Esophagus (tissue), 2 donors: Measurements from ENCODE around the gene PPM1L. TPM values are rescaled to one million over a fixed set of nuclear protein-coding genes. Genes with fewer than 3 reads are reported as not detected.

Experiments used
- H3K27ac ChIP-seq, 2 donors: one replicate each; pipeline ENCODE4 v1.5.1; 2013; ENCODE audit warnings: low read depth in 2 of 2, mild to moderate bottlenecking in 2 of 2, inconsistent platforms in 1 of 2, low read length in 1 of 2, moderate library complexity in 1 of 2
- H3K27me3 ChIP-seq, 2 donors: one replicate each; pipeline ENCODE4 v1.6.1; 2013; ENCODE audit warnings: low read length in 2 of 2, control low read depth in 1 of 2, mild to moderate bottlenecking in 1 of 2; ENCODE audit not compliant: insufficient read depth in 2 of 2, control insufficient read depth in 1 of 2
- H3K36me3 ChIP-seq, 2 donors: one replicate each; pipeline ENCODE4 v1.6.1; 2013; ENCODE audit warnings: low read length in 1 of 2; ENCODE audit not compliant: control insufficient read depth in 2 of 2, insufficient read depth in 2 of 2
- H3K4me1 ChIP-seq, 2 donors: one replicate each; pipeline ENCODE4 v1.6.1; 2013; ENCODE audit warnings: low read length in 1 of 2; ENCODE audit not compliant: control insufficient read depth in 2 of 2, insufficient read depth in 2 of 2
- H3K4me3 ChIP-seq, 2 donors: one replicate each; pipeline ENCODE4 v1.5.1; 2013; ENCODE audit warnings: low read length in 2 of 2, mild to moderate bottlenecking in 2 of 2, low read depth in 1 of 2, moderate library complexity in 1 of 2
- H3K9me3 ChIP-seq, 2 donors: one replicate each; pipeline ENCODE4 v1.6.1; 2013; ENCODE audit warnings: mild to moderate bottlenecking in 2 of 2, low read depth in 1 of 2, low read length in 1 of 2, moderate library complexity in 1 of 2; ENCODE audit not compliant: control insufficient read depth in 2 of 2, insufficient read depth in 1 of 2
- WGBS, 2 donors: extraction: QIAGEN DNeasy Blood & Tissue Kit; methylation state at CpG; one replicate each; pipeline ENCODE4 v1.1.7; 2013; 5-methylcytosine and 5-hydroxymethylcytosine counted together
- polyA plus RNA-seq, 2 donors: library from polyadenylated mRNA; stranded (reverse); fragments of 200-250 nt; gene quantifications; one replicate each; pipeline ENCODE4 v1.2.3, GENCODE V29; 2013
- donor health status: healthy with polysubstance abuse.
- donor health status: Bipolar disorder and iron deficiency.

Gene PPM1L
- polyA plus RNA-seq, 2 donors, result 2.7 to 3.0 TPM

GRCh38 chr3:160796813-160797164 is 40.8 kb downstream of the PPM1L start:
- no peak overlapping the region for H3K4me3 ChIP-seq
- 35 to 44% methylated on average over 1 of the region's 1 CpG for WGBS, 2 donors
- H3K27ac ChIP-seq, result no peak overlapping the region
- H3K27me3 ChIP-seq, result no peaks in the 10 kb centered on the region
- H3K4me1 ChIP-seq, result peaks cover 0 to 2% of the 10 kb centered on the region in 2 donors
- H3K9me3 ChIP-seq, result no peaks in the 10 kb centered on the region
- H3K36me3 ChIP-seq, result no peaks in the 10 kb centered on the region

- 76 to 77% methylated on average over 3 of the region's 3 CpGs for WGBS, 2 donors
- H3K9me3 ChIP-seq, result no peaks in the 10 kb centered on the region
- H3K4me3 ChIP-seq, result no peak overlapping the region
- peaks cover 0 to 2% of the 10 kb centered on the region in 2 donors for H3K4me1 ChIP-seq
- no peaks in the 10 kb centered on the region for H3K36me3 ChIP-seq
- H3K27me3 ChIP-seq, result no peaks in the 10 kb centered on the region
- H3K27ac ChIP-seq, result peak overlapping the region in 1 of 2 donors; percentile 58
Observed at GRCh38 chr3:160797356-160797755, 41.3 kb downstream of the PPM1L start.

GRCh38 chr3:160801386-160802118 is 45.5 kb downstream of the PPM1L start:
- 47 to 51% methylated on average over 8 of the region's 8 CpGs for WGBS, 2 donors
- Histone ChIP-seq H3K36me3 (no peaks in the 10 kb centered on the region), H3K4me1 (peaks cover 3 to 4% of the 10 kb centered on the region in 2 donors), H3K27me3 (no peaks in the 10 kb centered on the region), H3K27ac (peak overlapping the region; percentile 14 to 42), H3K4me3 (no peak overlapping the region), H3K9me3 (no peaks in the 10 kb centered on the region)

- H3K4me3 ChIP-seq, result no peak overlapping the region
- H3K27ac ChIP-seq, result peak overlapping the region in 1 of 2 donors; percentile 28
- H3K36me3 ChIP-seq, result no peaks in the 10 kb centered on the region
- peaks cover 3 to 7% of the 10 kb centered on the region in 2 donors for H3K4me1 ChIP-seq
- 4 to 6% methylated on average over 1 of the region's 1 CpG for WGBS, 2 donors
- no peaks in the 10 kb centered on the region for H3K9me3 ChIP-seq
- no peaks in the 10 kb centered on the region for H3K27me3 ChIP-seq
Observed at GRCh38 chr3:160804762-160805161, 48.7 kb downstream of the PPM1L start.

GRCh38 chr3:160806094-160806493 is 50.1 kb downstream of the PPM1L start:
- no peak overlapping the region for H3K27ac ChIP-seq
- H3K36me3 ChIP-seq, result no peaks in the 10 kb centered on the region
- H3K9me3 ChIP-seq, result no peaks in the 10 kb centered on the region
- H3K4me3 ChIP-seq, result no peak overlapping the region
- H3K27me3 ChIP-seq, result no peaks in the 10 kb centered on the region
- peaks cover 3 to 7% of the 10 kb centered on the region in 2 donors for H3K4me1 ChIP-seq

GRCh38 chr3:160806686-160807085 is 50.7 kb downstream of the PPM1L start:
- Histone ChIP-seq H3K27me3 (no peaks in the 10 kb centered on the region), H3K4me3 (no peak overlapping the region), H3K27ac (no peak overlapping the region), H3K4me1 (peaks cover 3 to 7% of the 10 kb centered on the region in 2 donors), H3K9me3 (no peaks in the 10 kb centered on the region), H3K36me3 (no peaks in the 10 kb centered on the region)
- 91 to 93% methylated on average over 3 of the region's 3 CpGs for WGBS, 2 donors

- Histone ChIP-seq H3K4me1 (peaks cover 3 to 7% of the 10 kb centered on the region in 2 donors), H3K27ac (no peak overlapping the region), H3K4me3 (no peak overlapping the region), H3K27me3 (no peaks in the 10 kb centered on the region), H3K36me3 (no peaks in the 10 kb centered on the region), H3K9me3 (no peaks in the 10 kb centered on the region)
- 50 to 51% methylated on average over 3 of the region's 3 CpGs for WGBS, 2 donors
Observed at GRCh38 chr3:160808838-160809237, 52.8 kb downstream of the PPM1L start.

GRCh38 chr3:160809453-160809852 is 53.4 kb downstream of the PPM1L start:
- no peaks in the 10 kb centered on the region for H3K9me3 ChIP-seq
- no peak overlapping the region for H3K4me3 ChIP-seq
- no peaks in the 10 kb centered on the region for H3K27me3 ChIP-seq
- no peak overlapping the region for H3K27ac ChIP-seq
- H3K4me1 ChIP-seq, result peaks cover 3 to 7% of the 10 kb centered on the region in 2 donors
- H3K36me3 ChIP-seq, result no peaks in the 10 kb centered on the region
- 53 to 83% methylated on average over 2 of the region's 2 CpGs for WGBS, 2 donors

GRCh38 chr3:160810362-160811236 is 54.6 kb downstream of the PPM1L start:
- Histone ChIP-seq H3K4me3 (no peak overlapping the region), H3K36me3 (no peaks in the 10 kb centered on the region), H3K27ac (no peak overlapping the region), H3K9me3 (no peaks in the 10 kb centered on the region), H3K27me3 (no peaks in the 10 kb centered on the region), H3K4me1 (peaks cover 0 to 5% of the 10 kb centered on the region in 2 donors)
- 67 to 69% methylated on average over 4 of the region's 4 CpGs for WGBS, 2 donors
